ENCODE data around the gene NEO1. TPM values are rescaled to one million over a fixed set of nuclear protein-coding genes. Genes with fewer than 3 reads are reported as not detected.

The NEO1 gene
- total RNA-seq, 1 experiment from 2014 or later = 41.8 TPM

GRCh38 chr15:73125219-73125618, 73.0 kb downstream of the NEO1 start:
- Histone ChIP-seq H3K4me2 (ENCODE audit: insufficient read depth, insufficient read length, low read length) (no peak overlapping the region), H4K91ac (ENCODE audit: insufficient read length, low read depth, low read length) (no peak overlapping the region), H4K20me1 (ENCODE audit: control insufficient read depth, insufficient read depth, insufficient read length) (no peaks in the 10 kb centered on the region), H2BK12ac (ENCODE audit: insufficient read length, low read depth, low read length) (no peak overlapping the region), H3K18ac (ENCODE audit: insufficient read length, low read depth, low read length) (no peak overlapping the region), H2BK15ac (ENCODE audit: low read depth, low read length) (no peak overlapping the region), H3K56ac (ENCODE audit: insufficient read length, low read depth, low read length) (no peak overlapping the region), H3K4ac (ENCODE audit: low read depth, low read length) (no peak overlapping the region), H2BK20ac (ENCODE audit: low read depth, low read length, poor library complexity, severe bottlenecking) (no peak overlapping the region), H2AFZ (ENCODE audit: low read length) (no peak overlapping the region), H3K9ac (ENCODE audit: extremely low read depth, insufficient read length, low read length) (no peak overlapping the region), H3K27me3 (ENCODE audit: insufficient read depth, low read length) (no peaks in the 10 kb centered on the region), H3K23ac (ENCODE audit: insufficient read length, low read depth, low read length) (no peak overlapping the region), H2BK120ac (ENCODE audit: low read depth, low read length, poor library complexity, severe bottlenecking) (no peak overlapping the region), H3K14ac (ENCODE audit: insufficient read depth, low read length) (no peak overlapping the region), H3K23me2 (ENCODE audit: insufficient read length, low read depth, low read length, poor library complexity, severe bottlenecking) (no peaks in the 10 kb centered on the region), H3T11ph (ENCODE audit: low read length) (no peak overlapping the region), H3K79me1 (ENCODE audit: insufficient read depth, low read depth, low read length, poor library complexity, severe bottlenecking) (no peaks in the 10 kb centered on the region), H3K27ac (ENCODE audit: insufficient read length, low read depth, low read length) (no peak overlapping the region), H2BK5ac (ENCODE audit: insufficient read length, low read length) (no peak overlapping the region), H2AK5ac (ENCODE audit: insufficient read length, low read length) (no peak overlapping the region), H4K8ac (replicated peaks; ENCODE audit: insufficient read length, low read depth, low read length) (no peak overlapping the region), H3K4me1 (ENCODE audit: insufficient read depth, low read length) (no peaks in the 10 kb centered on the region), H3K79me2 (ENCODE audit: insufficient read depth, low read length) (no peaks in the 10 kb centered on the region), H3K9me3 (ENCODE audit: control insufficient read depth, low read depth, low read length) (no peaks in the 10 kb centered on the region), H4K5ac (ENCODE audit: insufficient read length, low read depth, low read length) (no peak overlapping the region)
- H3K27me3 Mint-ChIP-seq (ENCODE audit: low read depth) = no peaks in the 10 kb centered on the region
- no peaks in the 10 kb centered on the region for H3K9me3 Mint-ChIP-seq
- no CpG with 5 or more reads among the region's 2 CpGs for WGBS (ENCODE audit: extremely low coverage, insufficient read length, low lambda C conversion rate)
- TF ChIP-seq, protein P1, sequence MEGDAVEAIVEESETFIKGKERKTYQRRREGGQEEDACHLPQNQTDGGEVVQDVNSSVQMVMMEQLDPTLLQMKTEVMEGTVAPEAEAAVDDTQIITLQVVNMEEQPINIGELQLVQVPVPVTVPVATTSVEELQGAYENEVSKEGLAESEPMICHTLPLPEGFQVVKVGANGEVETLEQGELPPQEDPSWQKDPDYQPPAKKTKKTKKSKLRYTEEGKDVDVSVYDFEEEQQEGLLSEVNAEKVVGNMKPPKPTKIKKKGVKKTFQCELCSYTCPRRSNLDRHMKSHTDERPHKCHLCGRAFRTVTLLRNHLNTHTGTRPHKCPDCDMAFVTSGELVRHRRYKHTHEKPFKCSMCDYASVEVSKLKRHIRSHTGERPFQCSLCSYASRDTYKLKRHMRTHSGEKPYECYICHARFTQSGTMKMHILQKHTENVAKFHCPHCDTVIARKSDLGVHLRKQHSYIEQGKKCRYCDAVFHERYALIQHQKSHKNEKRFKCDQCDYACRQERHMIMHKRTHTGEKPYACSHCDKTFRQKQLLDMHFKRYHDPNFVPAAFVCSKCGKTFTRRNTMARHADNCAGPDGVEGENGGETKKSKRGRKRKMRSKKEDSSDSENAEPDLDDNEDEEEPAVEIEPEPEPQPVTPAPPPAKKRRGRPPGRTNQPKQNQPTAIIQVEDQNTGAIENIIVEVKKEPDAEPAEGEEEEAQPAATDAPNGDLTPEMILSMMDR (conservative IDR thresholded peaks at IDR 0.05) = no peak
- DNase-seq = no peak
- H3K4me3 Mint-ChIP-seq = no peak overlapping the region
- peaks cover 0 to 2% of the 10 kb centered on the region in 2 experiments; a peak in 1 of 4 replicates for H3K4me1 Mint-ChIP-seq
- H3K27ac Mint-ChIP-seq = no peak overlapping the region
- peaks cover 0 to 9% (median 4%) of the 10 kb centered on the region in 3 experiments; a peak in 4 of 7 replicates for H3K36me3 Mint-ChIP-seq (ENCODE audit: insufficient read depth in 1 of 3, low read depth in 3 of 3)

All from H9 (cell line).